Neural progenitor cell (in vitro differentiated cells): ENCODE results near the gene TTLL8.

ENCODE experiments used
- CTCF ChIP-seq: fragments of 200-600 bp; sonication (generic); IDR thresholded peaks from 2 replicates; pipeline ENCODE4 v1.5.1; 2017; ENCODE audit warnings: antibody characterized with exemption, mild to moderate bottlenecking
- EZH2phosphoT487 ChIP-seq: fragments of 200-600 bp; sonication (generic); IDR thresholded peaks from 2 replicates; pipeline ENCODE4 v1.6.1; 2017; ENCODE audit warnings: antibody characterized with exemption

GRCh38 chr22:50107529-50107928 is 49.4 kb upstream of the TTLL8 start:
- no peak for TF ChIP-seq CTCF
- TF ChIP-seq EZH2phosphoT487 = no peak
